Measurements from ENCODE around the gene A4GNT. TPM values are rescaled to one million over a fixed set of nuclear protein-coding genes. Genes with fewer than 3 reads are reported as not detected.

A4GNT gene
- total RNA-seq = not detected in 2 replicates

DNA sequence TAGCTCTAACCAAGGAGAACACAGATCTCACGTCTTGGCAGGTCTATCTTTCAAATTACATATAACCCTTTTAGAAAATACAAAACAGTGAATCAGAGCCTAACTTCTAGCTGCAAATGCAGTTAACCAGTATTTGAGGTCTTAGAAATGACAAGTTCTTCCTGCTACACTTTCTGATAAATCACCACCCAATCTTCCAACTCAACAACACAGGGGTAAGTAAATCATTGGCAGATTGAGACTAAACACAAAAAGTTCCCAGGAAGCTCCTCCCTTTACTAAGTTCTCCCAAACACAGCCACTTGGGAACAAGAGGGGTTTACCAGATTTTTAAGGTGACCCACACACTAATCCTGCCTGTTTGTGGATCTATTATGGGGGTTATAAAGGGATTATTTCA lies at the start of gene A4GNT:
A4GNT (minus strand) TSS at position 152 of the 400 bp plus-strand sequence. CDS start 1,134 bp downstream, outside the sequence.
- no peak within 1 kb of the TSS for H3K4me3 ChIP-seq (ENCODE audit: low read depth, low read length)
- TF ChIP-seq, protein P1, sequence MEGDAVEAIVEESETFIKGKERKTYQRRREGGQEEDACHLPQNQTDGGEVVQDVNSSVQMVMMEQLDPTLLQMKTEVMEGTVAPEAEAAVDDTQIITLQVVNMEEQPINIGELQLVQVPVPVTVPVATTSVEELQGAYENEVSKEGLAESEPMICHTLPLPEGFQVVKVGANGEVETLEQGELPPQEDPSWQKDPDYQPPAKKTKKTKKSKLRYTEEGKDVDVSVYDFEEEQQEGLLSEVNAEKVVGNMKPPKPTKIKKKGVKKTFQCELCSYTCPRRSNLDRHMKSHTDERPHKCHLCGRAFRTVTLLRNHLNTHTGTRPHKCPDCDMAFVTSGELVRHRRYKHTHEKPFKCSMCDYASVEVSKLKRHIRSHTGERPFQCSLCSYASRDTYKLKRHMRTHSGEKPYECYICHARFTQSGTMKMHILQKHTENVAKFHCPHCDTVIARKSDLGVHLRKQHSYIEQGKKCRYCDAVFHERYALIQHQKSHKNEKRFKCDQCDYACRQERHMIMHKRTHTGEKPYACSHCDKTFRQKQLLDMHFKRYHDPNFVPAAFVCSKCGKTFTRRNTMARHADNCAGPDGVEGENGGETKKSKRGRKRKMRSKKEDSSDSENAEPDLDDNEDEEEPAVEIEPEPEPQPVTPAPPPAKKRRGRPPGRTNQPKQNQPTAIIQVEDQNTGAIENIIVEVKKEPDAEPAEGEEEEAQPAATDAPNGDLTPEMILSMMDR (conservative IDR thresholded peaks at IDR 0.05; ENCODE audit: low read depth, low read length) = no peak
- no peak for DNase-seq (ENCODE audit: low read depth)

DNA sequence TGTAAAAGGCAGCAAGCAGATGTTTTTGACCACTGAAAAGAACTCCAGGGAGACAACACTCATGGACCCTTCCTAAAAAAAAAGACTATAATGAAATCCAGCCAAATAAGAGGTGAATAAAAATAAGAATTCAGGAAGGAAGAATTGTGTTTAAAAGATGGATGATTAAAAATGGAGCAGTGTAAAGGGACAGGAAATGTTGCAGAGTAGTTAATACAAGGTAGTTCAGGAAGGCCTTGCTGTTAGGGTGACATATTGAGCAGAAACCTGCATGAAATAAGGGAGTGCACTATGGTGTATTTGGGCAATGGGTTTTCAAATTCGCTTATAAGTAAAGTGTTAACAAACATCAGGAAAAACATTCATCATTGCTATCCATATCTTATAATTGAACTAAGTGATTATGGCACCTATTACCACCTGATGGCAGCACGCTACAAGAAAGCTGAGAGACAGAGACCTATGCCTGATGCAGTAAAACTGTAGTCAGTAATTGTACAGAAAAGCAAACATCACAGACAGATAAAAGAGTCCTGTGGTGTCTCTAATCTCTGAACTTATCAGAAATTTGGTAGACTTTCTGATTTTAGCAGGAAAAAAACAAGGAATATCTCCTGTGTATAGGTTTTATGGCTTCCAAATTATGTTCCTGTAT lies 48.3 kb upstream of the A4GNT start:
- no peak overlapping the region for H3K4me3 ChIP-seq (ENCODE audit: low read depth, low read length)
- no peak for DNase-seq (ENCODE audit: low read depth)
- TF ChIP-seq, protein P1 (conservative IDR thresholded peaks at IDR 0.05; ENCODE audit: low read depth, low read length) = peak; percentile 72

DNA sequence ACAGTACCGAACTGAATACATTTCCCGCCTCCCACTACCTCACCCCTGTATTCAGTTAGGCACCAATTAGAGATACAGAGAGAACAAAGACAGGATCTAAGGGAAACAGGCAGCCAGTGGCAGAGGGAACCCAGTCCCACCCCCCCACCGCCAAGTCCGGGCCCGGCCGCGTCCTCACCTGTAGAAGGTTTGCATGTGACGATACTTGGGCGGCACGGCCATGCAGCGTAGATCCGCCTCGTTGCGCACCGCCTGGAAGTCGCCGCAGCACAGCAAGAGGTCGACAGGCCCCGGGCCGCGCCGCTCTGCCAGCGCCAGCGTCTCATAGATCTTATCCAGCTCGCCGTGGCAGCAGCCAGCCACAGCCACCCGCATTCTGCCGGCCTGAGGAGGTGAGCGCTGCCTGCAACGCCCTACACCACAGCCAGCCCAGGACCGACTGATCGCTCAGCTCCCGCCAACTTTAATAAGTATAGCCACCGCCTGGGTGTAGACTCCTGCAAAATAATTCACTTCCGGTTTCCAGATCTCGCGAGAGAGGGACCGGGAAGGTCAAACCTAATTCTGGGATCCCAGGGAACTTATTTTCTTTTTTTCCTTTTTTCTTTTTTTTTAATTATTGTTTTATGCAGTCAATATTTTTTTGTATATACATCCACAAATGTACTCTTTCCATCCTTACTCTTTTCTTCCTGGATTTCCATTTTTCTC lies 42.4 kb upstream of the A4GNT start, which contains the start of gene DBR1:
DBR1 (minus strand) TSS at position 501 of the 711 bp plus-strand sequence; CDS start at position 375, 126 bp downstream.
- H3K4me3 ChIP-seq (ENCODE audit: low read depth, low read length) = peak within 1 kb of the TSS; percentile 75
- no peak for DNase-seq (ENCODE audit: low read depth)
- TF ChIP-seq, protein P1 (conservative IDR thresholded peaks at IDR 0.05; ENCODE audit: low read depth, low read length) = no peak

DNA sequence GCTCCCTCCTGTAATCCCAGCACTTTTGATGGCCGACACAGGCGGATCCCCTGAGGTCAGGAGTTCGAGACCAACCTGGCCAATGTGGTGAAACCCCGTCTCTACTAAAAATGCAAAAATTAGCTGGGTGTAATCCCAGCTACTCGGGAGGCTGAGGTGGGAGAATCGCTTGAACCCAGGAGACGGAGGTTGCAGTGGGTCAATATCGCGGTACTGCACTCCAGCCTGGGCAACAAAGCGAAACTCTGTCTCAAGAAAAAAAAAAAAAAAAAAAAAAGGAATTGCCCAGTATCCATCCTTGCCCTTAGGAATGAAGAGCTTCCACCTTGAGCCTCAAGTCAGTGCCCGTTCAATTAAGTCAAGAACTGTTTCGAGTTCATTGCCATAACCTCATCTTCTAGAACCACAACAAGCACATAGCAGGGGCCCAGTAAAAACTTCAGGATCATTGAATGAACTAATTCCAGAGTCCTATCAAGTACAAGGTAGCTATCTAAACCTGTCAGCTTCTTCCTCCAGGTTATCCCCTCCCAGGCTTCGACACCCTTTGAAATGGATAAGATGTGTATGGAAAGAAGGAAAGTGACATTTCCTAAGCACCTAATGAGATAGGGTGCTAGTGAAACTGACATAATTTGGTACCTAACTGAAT lies 41.7 kb upstream of the A4GNT start:
- TF ChIP-seq, protein P1 (conservative IDR thresholded peaks at IDR 0.05; ENCODE audit: low read depth, low read length) = no peak
- DNase-seq (ENCODE audit: low read depth) = no peak

DNA sequence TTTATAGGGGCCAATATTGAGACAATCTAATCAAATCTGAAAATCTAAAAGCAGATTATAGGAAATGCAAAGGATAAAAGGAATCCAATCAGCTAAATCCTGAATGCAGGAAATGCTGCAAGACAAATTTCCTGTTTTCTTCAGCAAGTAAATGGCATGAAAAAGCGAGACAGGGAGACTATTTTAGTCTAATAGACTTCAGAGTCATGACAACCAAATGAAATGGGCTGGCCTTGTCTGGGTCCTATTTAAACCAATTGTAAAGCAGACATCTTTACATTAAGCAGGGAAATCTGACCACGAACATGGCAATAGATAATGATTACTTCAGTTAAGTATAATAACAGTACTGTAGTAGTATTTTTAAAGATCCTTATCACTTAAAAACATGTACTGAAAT lies 40.4 kb upstream of the A4GNT start:
- no peak overlapping the region for H3K4me3 ChIP-seq (ENCODE audit: low read depth, low read length)
- DNase-seq (ENCODE audit: low read depth) = no peak
- TF ChIP-seq, protein P1 (conservative IDR thresholded peaks at IDR 0.05; ENCODE audit: low read depth, low read length) = no peak

More for the DNA sequence above, 41.7 kb upstream of the A4GNT start:
- peak overlapping the region; percentile 75 for H3K4me3 ChIP-seq (ENCODE audit: low read depth, low read length)

DNA sequence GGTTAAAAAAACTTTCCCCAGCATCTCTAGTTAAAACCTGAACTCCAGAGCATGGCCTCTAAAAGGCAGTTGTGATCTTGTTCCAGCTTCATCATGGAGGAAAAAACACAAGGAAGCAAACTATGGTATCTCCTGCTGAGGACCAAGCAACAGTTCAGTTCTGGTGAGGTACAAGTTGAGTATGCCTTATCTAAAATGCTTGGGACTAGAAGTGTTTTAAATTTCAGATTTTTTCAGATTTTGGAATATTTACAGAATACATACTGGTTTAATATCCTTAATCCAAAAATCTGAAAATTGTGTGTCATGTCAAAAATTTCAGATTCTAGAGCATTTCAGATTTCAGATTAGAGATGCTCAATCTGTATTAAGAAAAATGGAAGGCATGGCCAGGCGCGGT lies 32.9 kb upstream of the A4GNT start:
- no peak for DNase-seq (ENCODE audit: low read depth)

More for the DNA sequence above, 32.9 kb upstream of the A4GNT start:
- TF ChIP-seq, protein P1 (conservative IDR thresholded peaks at IDR 0.05; ENCODE audit: low read depth, low read length) = no peak
- no peak overlapping the region for H3K4me3 ChIP-seq (ENCODE audit: low read depth, low read length)
